Measurements from ENCODE around the gene SRP68. TPM values are rescaled to one million over a fixed set of nuclear protein-coding genes. Genes with fewer than 3 reads are reported as not detected.

The SRP68 gene
- polyA plus RNA-seq, 1 of the 3 experiments (the other 2 are of a cell fraction) = 76.8 TPM

GRCh38 chr17:76121932-76122430 lies 49.7 kb upstream of the SRP68 start:
- Histone ChIP-seq H3F3A (replicated peaks; ENCODE audit: insufficient read depth) (no peaks in the 10 kb centered on the region), H3K79me2 (ENCODE audit: insufficient read depth) (no peaks in the 10 kb centered on the region), H3K9me2 (no peaks in the 10 kb centered on the region), H3K27me3 (ENCODE audit: insufficient read depth) (no peaks in the 10 kb centered on the region), H3K36me3 (replicated peaks in 1 of 2; ENCODE audit: control insufficient read depth in 1 of 2, insufficient read depth in 2 of 2, low read length in 1 of 2) (no peaks in the 10 kb centered on the region), H3K4me1 (ENCODE audit: control insufficient read depth in 1 of 2, insufficient read depth in 2 of 2, low read depth in 1 of 2, low read length in 1 of 2) (no peaks in the 10 kb centered on the region; a peak in 1 of 4 replicates), H3K4me2 (no peak overlapping the region), H4K20me1 (ENCODE audit: insufficient read depth) (no peaks in the 10 kb centered on the region), H3K9ac (no peak overlapping the region), H3K27ac (ENCODE audit: low read depth in 2 of 2, low read length in 1 of 2) (no peak overlapping the region), H3K4me3 (ENCODE audit: low read depth in 2 of 2, low read length in 1 of 2) (no peak overlapping the region), H2AFZ (ENCODE audit: low read depth) (peak overlapping the region; percentile 60; the same call in 1 of the 2 replicates), H3K9me3 (no peaks in the 10 kb centered on the region)
- DNase-seq = no peak
- 90% methylated on average over 39 of the region's 42 CpGs for WGBS (ENCODE audit: low lambda C conversion rate)
- CTCF ChIA-PET = interaction anchor here (0.5 to 18.8 kb wide), 45 partner anchors 10 to 385 kb away, joined by 3 to 332 read pairs (median 5); partner anchors contain the start of genes CDK3, EXOC7, FOXJ1 and PRPSAP1
- TF ChIP-seq POLR2AphosphoS5 (IDR thresholded peaks at IDR 0.05; ENCODE audit: low read depth, low read length) (no peak), GABPA (IDR thresholded peaks at IDR 0.05; ENCODE audit: low read depth) (no peak), RFX5 (IDR thresholded peaks at IDR 0.05; ENCODE audit: low read length) (no peak), RCOR1 (IDR thresholded peaks at IDR 0.05; ENCODE audit: low read length) (no peak), TEAD4 (IDR thresholded peaks at IDR 0.05; ENCODE audit: borderline replicate concordance, insufficient read depth) (no peak), RAD21 (IDR thresholded peaks at IDR 0.05; ENCODE audit: low read length) (no peak), CTCF (IDR thresholded peaks at IDR 0.05) (no peak), TAF1 (IDR thresholded peaks at IDR 0.05; ENCODE audit: borderline replicate concordance, low read depth, low read length) (no peak), TCF12 (IDR thresholded peaks at IDR 0.05) (no peak), MXI1 (IDR thresholded peaks at IDR 0.05; ENCODE audit: low read depth, low read length) (no peak), EP300 (IDR thresholded peaks at IDR 0.05; ENCODE audit: borderline replicate concordance in 1 of 2, low read depth in 1 of 2, low read length in 1 of 2) (no peak), JUND (IDR thresholded peaks at IDR 0.05) (no peak), NRF1 (IDR thresholded peaks at IDR 0.05; ENCODE audit: low read depth, low read length) (no peak), FOXM1 (IDR thresholded peaks at IDR 0.05; ENCODE audit: low read depth) (no peak), CHD2 (IDR thresholded peaks at IDR 0.05; ENCODE audit: low read length, partially characterized antibody) (no peak)
- POLR2A ChIA-PET = no interaction called here

- Histone ChIP-seq H3K9me2 (no peaks in the 10 kb centered on the region), H4K20me1 (ENCODE audit: insufficient read depth) (no peaks in the 10 kb centered on the region), H3K36me3 (replicated peaks in 1 of 2; ENCODE audit: control insufficient read depth in 1 of 2, insufficient read depth in 2 of 2, low read length in 1 of 2) (no peaks in the 10 kb centered on the region), H3K9me3 (no peaks in the 10 kb centered on the region), H3K9ac (no peak overlapping the region), H3K27me3 (ENCODE audit: insufficient read depth) (no peaks in the 10 kb centered on the region), H3K4me3 (ENCODE audit: low read depth in 2 of 2, low read length in 1 of 2) (no peak overlapping the region), H3K4me2 (no peak overlapping the region), H2AFZ (ENCODE audit: low read depth) (no peak overlapping the region), H3F3A (replicated peaks; ENCODE audit: insufficient read depth) (no peaks in the 10 kb centered on the region), H3K27ac (ENCODE audit: low read depth in 2 of 2, low read length in 1 of 2) (no peak overlapping the region), H3K79me2 (ENCODE audit: insufficient read depth) (no peaks in the 10 kb centered on the region), H3K4me1 (ENCODE audit: control insufficient read depth in 1 of 2, insufficient read depth in 2 of 2, low read depth in 1 of 2, low read length in 1 of 2) (no peaks in the 10 kb centered on the region; a peak in 1 of 4 replicates)
- no peak for DNase-seq
- POLR2A ChIA-PET = no interaction called here
- TF ChIP-seq, protein P1, sequence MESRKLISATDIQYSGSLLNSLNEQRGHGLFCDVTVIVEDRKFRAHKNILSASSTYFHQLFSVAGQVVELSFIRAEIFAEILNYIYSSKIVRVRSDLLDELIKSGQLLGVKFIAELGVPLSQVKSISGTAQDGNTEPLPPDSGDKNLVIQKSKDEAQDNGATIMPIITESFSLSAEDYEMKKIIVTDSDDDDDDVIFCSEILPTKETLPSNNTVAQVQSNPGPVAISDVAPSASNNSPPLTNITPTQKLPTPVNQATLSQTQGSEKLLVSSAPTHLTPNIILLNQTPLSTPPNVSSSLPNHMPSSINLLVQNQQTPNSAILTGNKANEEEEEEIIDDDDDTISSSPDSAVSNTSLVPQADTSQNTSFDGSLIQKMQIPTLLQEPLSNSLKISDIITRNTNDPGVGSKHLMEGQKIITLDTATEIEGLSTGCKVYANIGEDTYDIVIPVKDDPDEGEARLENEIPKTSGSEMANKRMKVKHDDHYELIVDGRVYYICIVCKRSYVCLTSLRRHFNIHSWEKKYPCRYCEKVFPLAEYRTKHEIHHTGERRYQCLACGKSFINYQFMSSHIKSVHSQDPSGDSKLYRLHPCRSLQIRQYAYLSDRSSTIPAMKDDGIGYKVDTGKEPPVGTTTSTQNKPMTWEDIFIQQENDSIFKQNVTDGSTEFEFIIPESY (IDR thresholded peaks at IDR 0.05; ENCODE audit: borderline replicate concordance, low read depth) = no peak
- no peak for TF ChIP-seq RAD21 (IDR thresholded peaks at IDR 0.05; ENCODE audit: low read length)
- TF ChIP-seq, protein P2, sequence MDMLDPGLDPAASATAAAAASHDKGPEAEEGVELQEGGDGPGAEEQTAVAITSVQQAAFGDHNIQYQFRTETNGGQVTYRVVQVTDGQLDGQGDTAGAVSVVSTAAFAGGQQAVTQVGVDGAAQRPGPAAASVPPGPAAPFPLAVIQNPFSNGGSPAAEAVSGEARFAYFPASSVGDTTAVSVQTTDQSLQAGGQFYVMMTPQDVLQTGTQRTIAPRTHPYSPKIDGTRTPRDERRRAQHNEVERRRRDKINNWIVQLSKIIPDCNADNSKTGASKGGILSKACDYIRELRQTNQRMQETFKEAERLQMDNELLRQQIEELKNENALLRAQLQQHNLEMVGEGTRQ (IDR thresholded peaks at IDR 0.05; ENCODE audit: borderline replicate concordance, low read depth, low read length) = no peak
- no peak for TF ChIP-seq TEAD4 (IDR thresholded peaks at IDR 0.05; ENCODE audit: borderline replicate concordance, insufficient read depth)
- TF ChIP-seq, protein P3, sequence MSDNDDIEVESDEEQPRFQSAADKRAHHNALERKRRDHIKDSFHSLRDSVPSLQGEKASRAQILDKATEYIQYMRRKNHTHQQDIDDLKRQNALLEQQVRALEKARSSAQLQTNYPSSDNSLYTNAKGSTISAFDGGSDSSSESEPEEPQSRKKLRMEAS (IDR thresholded peaks at IDR 0.05; ENCODE audit: low read depth) = no peak
- no peak for TF ChIP-seq FOSL2 (IDR thresholded peaks at IDR 0.05; ENCODE audit: borderline replicate concordance, low read depth)
- TF ChIP-seq MEF2A (IDR thresholded peaks at IDR 0.05; ENCODE audit: borderline replicate concordance, low read depth) = no peak
- CTCF ChIA-PET = interaction anchor here (0.6 to 18.8 kb wide), 38 partner anchors 9 to 291 kb away, joined by 3 to 332 read pairs (median 7); partner anchors contain the start of genes CDK3, EXOC7, FOXJ1 and PRPSAP1
- WGBS (ENCODE audit: low lambda C conversion rate) = 90% methylated on average over 5 of the region's 5 CpGs
Observed at GRCh38 chr17:76120658-76121008, 48.3 kb upstream of the SRP68 start.
